GM19468 (cell line): ENCODE measurements around the gene TTC24.
"Not testable (repeated sequence)": the region's sequence is repeated elsewhere in the genome, so short reads cannot be mapped to it uniquely, and the experiment has no call there.

ENCODE experiments used
- ATAC-seq: cut with Tn5 transposase; IDR thresholded peaks from one replicate; pipeline ENCODE4 v1.9.1; 2021; ENCODE audit warnings: mild to moderate bottlenecking, moderate library complexity, moderate number of reproducible peaks; ENCODE audit not compliant: unreplicated experiment; ENCODE audit errors: extremely low read depth

The TTC24 gene

GRCh38 chr1:156601892-156602291 is 22.4 kb downstream of the TTC24 start:
- ATAC-seq, result no peak

- no peak for ATAC-seq
These were observed 23.1 kb downstream of the TTC24 start for GRCh38 chr1:156602557-156602993.

- not testable (repeated sequence) for ATAC-seq
These were observed 27.8 kb downstream of the TTC24 start for GRCh38 chr1:156607344-156607743.

GRCh38 chr1:156608036-156608674 is 28.6 kb downstream of the TTC24 start:
- no peak for ATAC-seq

GRCh38 chr1:156608981-156609380 is 29.5 kb downstream of the TTC24 start:
- no peak for ATAC-seq

GRCh38 chr1:156610072-156610471 is 30.5 kb downstream of the TTC24 start:
- not testable (repeated sequence) for ATAC-seq

GRCh38 chr1:156612666-156613065 is 33.1 kb downstream of the TTC24 start:
- no peak for ATAC-seq

- ATAC-seq, result no peak
These were observed 36.4 kb downstream of the TTC24 start for GRCh38 chr1:156615946-156616345.

GRCh38 chr1:156616463-156616862 is 36.9 kb downstream of the TTC24 start:
- ATAC-seq, result no peak

- ATAC-seq, result no peak
These were observed 39.5 kb downstream of the TTC24 start, which contains the start of gene HAPLN2 for GRCh38 chr1:156618853-156619581. Gene HAPLN2, plus strand, starts transcription at chr1:156619415. Its CDS starts 4,076 bp downstream, at chr1:156623491.

- ATAC-seq, result no peak
These were observed 40.0 kb downstream of the TTC24 start for GRCh38 chr1:156619582-156619955.

- no peak for ATAC-seq
These were observed 43.2 kb downstream of the TTC24 start for GRCh38 chr1:156622581-156623297.

GRCh38 chr1:156623946-156624813 is 44.7 kb downstream of the TTC24 start:
- no peak for ATAC-seq

- no peak for ATAC-seq
These were observed 45.4 kb downstream of the TTC24 start for GRCh38 chr1:156624814-156625435.

GRCh38 chr1:156625436-156626078 is 46.0 kb downstream of the TTC24 start:
- ATAC-seq, result no peak

- no peak for ATAC-seq
These were observed 46.5 kb downstream of the TTC24 start for GRCh38 chr1:156626079-156626438.

GRCh38 chr1:156627313-156627880 is 47.9 kb downstream of the TTC24 start:
- no peak for ATAC-seq

- ATAC-seq, result no peak
These were observed 50.4 kb downstream of the TTC24 start for GRCh38 chr1:156629823-156630449.
